ENCODE data around the gene LRP5.
"Not testable (repeated sequence)": the region's sequence is repeated elsewhere in the genome, so short reads cannot be mapped to it uniquely, and the experiment has no call there.

- TF ChIP-seq, protein P1, sequence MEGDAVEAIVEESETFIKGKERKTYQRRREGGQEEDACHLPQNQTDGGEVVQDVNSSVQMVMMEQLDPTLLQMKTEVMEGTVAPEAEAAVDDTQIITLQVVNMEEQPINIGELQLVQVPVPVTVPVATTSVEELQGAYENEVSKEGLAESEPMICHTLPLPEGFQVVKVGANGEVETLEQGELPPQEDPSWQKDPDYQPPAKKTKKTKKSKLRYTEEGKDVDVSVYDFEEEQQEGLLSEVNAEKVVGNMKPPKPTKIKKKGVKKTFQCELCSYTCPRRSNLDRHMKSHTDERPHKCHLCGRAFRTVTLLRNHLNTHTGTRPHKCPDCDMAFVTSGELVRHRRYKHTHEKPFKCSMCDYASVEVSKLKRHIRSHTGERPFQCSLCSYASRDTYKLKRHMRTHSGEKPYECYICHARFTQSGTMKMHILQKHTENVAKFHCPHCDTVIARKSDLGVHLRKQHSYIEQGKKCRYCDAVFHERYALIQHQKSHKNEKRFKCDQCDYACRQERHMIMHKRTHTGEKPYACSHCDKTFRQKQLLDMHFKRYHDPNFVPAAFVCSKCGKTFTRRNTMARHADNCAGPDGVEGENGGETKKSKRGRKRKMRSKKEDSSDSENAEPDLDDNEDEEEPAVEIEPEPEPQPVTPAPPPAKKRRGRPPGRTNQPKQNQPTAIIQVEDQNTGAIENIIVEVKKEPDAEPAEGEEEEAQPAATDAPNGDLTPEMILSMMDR (IDR thresholded peaks at IDR 0.05): not testable (repeated sequence)
- TF ChIP-seq EP300 (IDR thresholded peaks at IDR 0.05): not testable (repeated sequence)
These were observed 32.4 kb downstream of the LRP5 start for GRCh38 chr11:68344821-68345220.

Measured in suprapubic skin (tissue), 3 donors.